Measurements from ENCODE around the gene NUDT16L1. TPM values are rescaled to one million over a fixed set of nuclear protein-coding genes. Genes with fewer than 3 reads are reported as not detected.

Gene NUDT16L1
- total and polyA plus RNA-seq, 2 of the 4 experiments (the other 2 are of a cell fraction), result 22.9 to 44.3 TPM

GRCh38 chr16:4724661-4725270, 31.4 kb downstream of the NUDT16L1 start:
- Histone ChIP-seq H2BK20ac (ENCODE audit: low read depth, low read length) (no peak overlapping the region), H2BK15ac (ENCODE audit: low read depth, low read length) (no peak overlapping the region), H3K4me3 (ENCODE audit: insufficient read depth, low read depth, low read length) (no peak overlapping the region), H2BK120ac (ENCODE audit: low read depth, low read length) (no peak overlapping the region), H3K4me2 (ENCODE audit: low read depth, low read length) (no peak overlapping the region), H3K4ac (ENCODE audit: low read depth, low read length) (no peak overlapping the region), H2AK9ac (replicated peaks; ENCODE audit: low read depth, low read length, poor library complexity) (no peak overlapping the region), H3K9me1 (ENCODE audit: insufficient read depth, low read length) (no peaks in the 10 kb centered on the region), H3K27me3 (ENCODE audit: control insufficient read depth, insufficient read depth, low read length) (no peaks in the 10 kb centered on the region), H4K8ac (ENCODE audit: low read depth in 2 of 2, low read length in 2 of 2) (no peak overlapping the region), H2BK5ac (ENCODE audit: low read depth, low read length, poor library complexity, severe bottlenecking) (no peak overlapping the region), H3K18ac (ENCODE audit: low read depth, low read length) (no peak overlapping the region), H4K91ac (ENCODE audit: insufficient read depth, low read depth, low read length) (no peak overlapping the region), H3K36me3 (ENCODE audit: control insufficient read depth, insufficient read depth, low read length) (peaks cover 48% of the 10 kb centered on the region), H3K9me3 (ENCODE audit: control insufficient read depth, insufficient read depth, low read length) (no peaks in the 10 kb centered on the region), H3K23ac (ENCODE audit: low read depth, low read length) (no peak overlapping the region), H3K56ac (ENCODE audit: extremely low read depth, insufficient read depth, low read length) (no peak overlapping the region), H2AK5ac (ENCODE audit: low read depth, low read length) (no peak overlapping the region), H2AFZ (replicated peaks; ENCODE audit: low read length, poor library complexity) (no peak overlapping the region), H4K5ac (ENCODE audit: low read depth, low read length) (no peak overlapping the region), H3K79me1 (ENCODE audit: low read depth in 1 of 2, low read length in 2 of 2) (peaks cover 0 to 31% of the 10 kb centered on the region in 2 experiments; a peak in 1 of 4 replicates), H4K20me1 (ENCODE audit: insufficient read depth, low read length) (no peaks in the 10 kb centered on the region), H3K14ac (replicated peaks; ENCODE audit: low read depth, low read length) (no peak overlapping the region), H3K9ac (ENCODE audit: low read depth, low read length) (no peak overlapping the region), H3K4me1 (ENCODE audit: control insufficient read depth, insufficient read depth, low read length) (no peaks in the 10 kb centered on the region), H3K27ac (ENCODE audit: insufficient read depth, low read length) (no peak overlapping the region)
- TF ChIP-seq RCOR1 (IDR thresholded peaks at IDR 0.05; ENCODE audit: insufficient replicate concordance, low read length) (no peak), MXI1 (IDR thresholded peaks at IDR 0.05; ENCODE audit: borderline replicate concordance, low read depth, low read length) (no peak), SMC3 (IDR thresholded peaks at IDR 0.05; ENCODE audit: low read depth, low read length) (no peak), USF2 (IDR thresholded peaks at IDR 0.05; ENCODE audit: low read depth, low read length) (no peak), MAFK (IDR thresholded peaks at IDR 0.05; ENCODE audit: low read depth, low read length) (no peak), RAD21 (IDR thresholded peaks at IDR 0.05; ENCODE audit: low read length) (no peak), ELK1 (IDR thresholded peaks at IDR 0.05; ENCODE audit: borderline replicate concordance, low read depth, low read length) (no peak), NFE2L2 (IDR thresholded peaks at IDR 0.05; ENCODE audit: low read depth, low read length) (no peak), RFX5 (IDR thresholded peaks at IDR 0.05; ENCODE audit: low read depth, low read length) (no peak), BHLHE40 (IDR thresholded peaks at IDR 0.05; ENCODE audit: low read depth, low read length) (no peak), POLR2A (IDR thresholded peaks at IDR 0.05; ENCODE audit: low read depth, low read length) (no peak)
- 98% methylated on average over 5 of the region's 11 CpGs; no CpG with 5 or more reads in 1 of the 2 experiments for WGBS, 2 experiments (ENCODE audit: extremely low coverage in 2 of 2, insufficient read length in 1 of 2)
- in situ Hi-C loops (cut with MboI; ENCODE audit: low sequenced_read_pairs), result no loop called here
- dilution Hi-C loops (cut with HindIII; ENCODE audit: low sequenced_read_pairs, unreplicated experiment), result no loop called here
- intact Hi-C loops (cut with micrococcal nuclease), result no loop called here
- DNase-seq, result no peak
- BruUV-seq (replicated peaks), result no TSS peak
- no peak for ATAC-seq (ENCODE audit: low read depth)
- CTCF ChIA-PET, result no interaction called here
- POLR2A ChIA-PET (ENCODE audit: unreplicated experiment), result interaction anchor here (0.5 kb wide), 1 partner anchor 245 kb away, joined by 4 read pairs; no protein-coding TSS in a partner anchor
